SK-MEL-5 (cell line): ENCODE measurements around the gene NOSTRIN. TPM values are rescaled to one million over a fixed set of nuclear protein-coding genes. Genes with fewer than 3 reads are reported as not detected.

Source experiments
- DNase-seq: peaks from one replicate; pipeline ENCODE4 v3.0.0-alpha.2; 2016; ENCODE audit warnings: low read depth, low spot score
- in situ Hi-C: cut with HindIII; loops from 2 replicates; pipeline ENCODE4 v1.10.0; 2016; ENCODE audit warnings: low sequenced_read_pairs, high pct_unique_total_duplicates, low pct_unique_long_range_greater_than_20kb
- total RNA-seq: library from RNA; depleted of rRNA; stranded (reverse); fragments of >200 nt; shearing (Covaris generic); gene quantifications from 2 replicates; pipeline ENCODE4 v1.2.3, GENCODE V29; 2014; rRNA removed

Gene NOSTRIN
- total RNA-seq, 1 experiment from 2014 or later = not detected

- in situ Hi-C loops = no loop called here
- DNase-seq = no peak
Observed at GRCh38 chr2:168895771-168896170, 93.3 kb downstream of the NOSTRIN start.

GRCh38 chr2:168896783-168897182 lies 94.3 kb downstream of the NOSTRIN start:
- in situ Hi-C loops = no loop called here

GRCh38 chr2:168897449-168897848 lies 95.0 kb downstream of the NOSTRIN start:
- no peak for DNase-seq
- in situ Hi-C loops = no loop called here

More at GRCh38 chr2:168896783-168897182, 94.3 kb downstream of the NOSTRIN start:
- no peak for DNase-seq

GRCh38 chr2:168901003-168901402 lies 98.6 kb downstream of the NOSTRIN start, which contains the start of gene G6PC2:
TSS of gene G6PC2 (plus strand) at chr2:168901291. CDS start at chr2:168901332, 41 bp downstream.
- peak; percentile 8 for DNase-seq
- in situ Hi-C loops = no loop called here

- DNase-seq = no peak
- in situ Hi-C loops = no loop called here
Observed at GRCh38 chr2:168903888-168904287, 101.5 kb downstream of the NOSTRIN start.

- in situ Hi-C loops = no loop called here
- DNase-seq = no peak
Observed at GRCh38 chr2:168904358-168904757, 101.9 kb downstream of the NOSTRIN start.

GRCh38 chr2:168907940-168908662 lies 105.7 kb downstream of the NOSTRIN start:
- no peak for DNase-seq
- in situ Hi-C loops = no loop called here

GRCh38 chr2:168910330-168910729 lies 107.9 kb downstream of the NOSTRIN start:
- DNase-seq = no peak
- in situ Hi-C loops = no loop called here

- no peak for DNase-seq
- in situ Hi-C loops = no loop called here
Observed at GRCh38 chr2:168912466-168912865, 110.0 kb downstream of the NOSTRIN start.

- in situ Hi-C loops = no loop called here
- no peak for DNase-seq
Observed at GRCh38 chr2:168912901-168913369, 110.5 kb downstream of the NOSTRIN start.

- in situ Hi-C loops = no loop called here
- no peak for DNase-seq
Observed at GRCh38 chr2:168913495-168913894, 111.1 kb downstream of the NOSTRIN start.

Other genes with a start within 250 kb of the NOSTRIN start
- 11.8 and 13.9 TPM in 2 replicates for gene SPC25, start 87.8 kb downstream of the NOSTRIN start, total RNA-seq
- not detected in 2 replicates for gene G6PC2, start 98.7 kb downstream of the NOSTRIN start, total RNA-seq
- gene ABCB11, start 228.7 kb downstream of the NOSTRIN start, total RNA-seq = 0.03 TPM in 1 of 2 replicates, not detected in the other